RKO (cell line): ENCODE results near the gene DNAL1.
"Not testable (repeated sequence)": the region's sequence is repeated elsewhere in the genome, so short reads cannot be mapped to it uniquely, and the experiment has no call there.

Experiments
- DNase-seq: peaks from one replicate; pipeline ENCODE4 v3.0.0-alpha.2; 2016; ENCODE audit warnings: low spot score

The DNAL1 gene

DNA sequence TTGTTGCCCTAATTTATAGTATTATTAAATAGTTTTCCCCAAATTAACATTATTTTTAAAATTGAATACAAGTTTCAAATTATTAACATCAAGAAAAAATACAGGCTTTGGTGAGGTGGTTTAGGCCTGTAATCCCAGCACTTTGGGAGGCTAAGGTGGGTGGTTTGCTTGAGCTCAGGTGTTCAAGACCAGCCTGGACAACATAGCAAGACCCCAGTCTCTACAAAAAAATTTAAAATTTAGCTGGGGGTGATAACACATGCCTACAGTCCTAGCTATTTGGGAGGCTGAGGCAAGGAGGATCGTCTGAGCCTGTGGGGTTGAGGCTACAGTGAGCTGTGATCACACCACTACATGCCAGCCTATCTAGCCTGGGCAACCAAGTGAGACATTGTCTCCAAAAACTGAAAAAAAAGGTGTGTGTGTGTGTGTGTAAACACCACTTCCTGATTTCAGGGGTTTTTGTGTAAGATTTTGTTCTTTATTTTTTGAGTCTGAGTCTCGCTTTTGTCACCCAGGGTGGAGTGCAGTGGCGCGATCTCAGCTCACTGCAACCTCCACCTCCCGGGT lies 3.9 kb upstream of the DNAL1 start:
- DNase-seq: no peak

- DNase-seq: no peak
Measured at GRCh38 chr14:73645248-73645610, 443 bp downstream of the DNAL1 start.

- no peak for DNase-seq
Measured at GRCh38 chr14:73651005-73651404, 6.2 kb downstream of the DNAL1 start.

GRCh38 chr14:73655851-73656250 lies 11.1 kb downstream of the DNAL1 start:
- no peak for DNase-seq

GRCh38 chr14:73659202-73659601 lies 14.4 kb downstream of the DNAL1 start:
- not testable (repeated sequence) for DNase-seq

- no peak for DNase-seq
Measured at GRCh38 chr14:73660511-73660910, 15.7 kb downstream of the DNAL1 start.

DNA sequence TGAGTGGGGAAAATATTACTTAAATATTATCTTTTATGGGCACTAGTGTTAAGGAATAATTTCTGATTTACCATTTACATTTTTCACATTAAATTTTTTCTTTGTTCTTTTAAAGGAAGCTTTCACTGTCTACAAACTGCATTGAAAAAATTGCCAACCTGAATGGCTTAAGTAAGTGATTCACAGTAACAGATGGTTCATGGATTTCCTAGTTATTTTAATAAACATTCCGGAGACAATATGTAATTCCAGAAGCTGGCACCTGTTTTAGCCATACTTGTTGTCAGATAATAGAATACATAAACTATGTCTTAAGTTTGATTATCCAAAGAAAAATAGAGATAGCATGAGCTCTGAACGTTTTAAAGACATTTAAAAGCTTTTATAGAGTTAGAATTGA lies 17.1 kb downstream of the DNAL1 start:
- no peak for DNase-seq

DNA sequence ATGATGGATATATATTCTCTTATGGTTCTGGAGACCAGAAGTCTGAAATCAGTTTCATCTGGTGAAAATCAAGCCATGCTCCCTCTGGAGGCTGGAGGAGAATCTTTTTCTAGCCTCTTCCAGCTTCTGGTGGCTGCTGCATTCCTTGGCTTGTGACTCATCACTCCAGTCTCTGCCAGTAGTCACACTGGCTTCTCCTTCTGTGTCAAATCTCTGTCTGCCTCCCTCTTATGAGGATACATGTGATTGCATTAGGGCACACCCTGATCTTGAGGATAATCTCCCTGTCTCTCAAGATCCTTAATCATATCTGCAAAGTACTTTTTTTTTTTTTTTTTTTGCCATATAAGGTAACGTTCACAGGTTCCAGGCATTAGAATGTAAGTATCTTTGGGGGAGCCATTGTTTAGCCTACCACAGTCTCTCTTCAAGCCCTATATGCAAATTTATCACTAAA lies 17.7 kb downstream of the DNAL1 start:
- DNase-seq: peak; percentile 96

DNA sequence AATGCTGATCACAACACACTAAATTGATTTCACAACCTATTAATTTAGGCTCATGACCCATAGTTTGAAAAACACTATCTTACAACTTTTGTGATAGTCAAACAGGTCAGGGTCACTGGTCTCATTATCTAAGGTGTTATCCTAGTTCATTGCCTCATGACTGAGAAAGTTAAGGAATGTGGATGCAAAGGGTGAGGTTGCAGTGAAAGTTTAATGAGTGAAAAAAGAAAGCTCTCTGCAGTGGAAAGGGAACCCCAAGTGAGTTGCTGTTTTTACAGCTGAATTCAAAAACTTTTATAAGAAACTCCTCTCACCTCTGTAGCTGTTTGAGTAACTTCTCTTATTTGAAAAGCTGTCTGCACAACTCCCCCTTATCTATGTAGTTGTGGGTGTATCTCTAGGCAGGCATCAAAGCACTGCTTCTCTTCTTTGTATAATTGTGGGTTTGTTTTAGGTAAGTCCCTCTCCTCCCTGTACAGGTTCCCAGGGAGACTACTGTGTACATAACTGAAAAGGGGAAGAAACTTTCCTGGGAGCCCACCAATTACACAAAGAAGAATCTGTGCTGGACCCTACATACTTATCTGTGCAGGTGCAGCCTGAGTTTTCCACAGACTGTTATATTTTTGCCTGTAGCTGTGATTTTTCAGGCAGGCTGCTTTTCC lies 18.9 kb downstream of the DNAL1 start:
- DNase-seq: no peak

- no peak for DNase-seq
Measured at GRCh38 chr14:73665130-73665529, 20.3 kb downstream of the DNAL1 start.

- DNase-seq: no peak
Measured at GRCh38 chr14:73666583-73666982, 21.8 kb downstream of the DNAL1 start.

- DNase-seq: no peak
Measured at GRCh38 chr14:73667854-73668253, 23.1 kb downstream of the DNAL1 start.

GRCh38 chr14:73674986-73675385 lies 30.2 kb downstream of the DNAL1 start:
- DNase-seq: no peak

DNA sequence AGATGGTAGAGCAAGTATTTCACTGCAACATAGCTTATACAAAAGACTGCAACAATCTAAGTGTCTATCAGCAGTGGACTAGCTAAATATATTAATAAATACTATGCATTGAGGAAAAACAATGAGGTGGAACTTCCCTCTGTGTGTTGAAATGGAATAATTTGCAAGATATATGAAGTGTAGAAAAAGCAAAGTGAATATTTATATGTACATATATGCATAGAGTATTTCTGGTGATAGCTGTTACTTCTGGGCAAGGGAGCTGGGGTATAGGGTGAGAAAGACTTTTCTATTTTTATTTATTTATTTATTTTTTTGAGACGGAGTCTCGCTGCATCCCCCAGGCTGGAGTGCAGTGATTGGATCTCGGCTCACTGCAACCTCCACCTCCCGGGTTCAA lies 33.9 kb downstream of the DNAL1 start:
- no peak for DNase-seq

DNA sequence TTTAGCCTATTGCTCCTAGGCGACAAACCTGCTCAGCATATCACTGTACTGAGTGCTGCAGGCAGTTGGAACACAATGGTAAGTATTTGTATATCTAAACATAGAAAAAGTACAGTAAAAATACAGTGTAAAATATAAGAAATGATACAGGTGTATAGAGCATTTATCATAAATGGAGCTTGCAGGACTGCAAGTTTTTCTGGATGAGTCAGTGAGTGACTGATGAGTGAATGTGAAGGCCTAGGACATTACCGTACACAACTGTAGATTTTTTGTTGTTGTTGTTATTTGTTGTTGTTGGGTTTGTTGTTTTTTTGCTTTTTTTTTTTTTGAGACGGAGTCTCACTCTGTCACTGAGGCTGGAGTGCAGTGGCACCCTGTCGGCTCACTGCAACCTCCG lies 36.0 kb downstream of the DNAL1 start:
- peak; percentile 15 for DNase-seq

GRCh38 chr14:73684627-73685026 lies 39.8 kb downstream of the DNAL1 start:
- no peak for DNase-seq

- no peak for DNase-seq
Measured at GRCh38 chr14:73685328-73685727, 40.5 kb downstream of the DNAL1 start.

GRCh38 chr14:73686901-73687300 lies 42.1 kb downstream of the DNAL1 start:
- DNase-seq: no peak

DNA sequence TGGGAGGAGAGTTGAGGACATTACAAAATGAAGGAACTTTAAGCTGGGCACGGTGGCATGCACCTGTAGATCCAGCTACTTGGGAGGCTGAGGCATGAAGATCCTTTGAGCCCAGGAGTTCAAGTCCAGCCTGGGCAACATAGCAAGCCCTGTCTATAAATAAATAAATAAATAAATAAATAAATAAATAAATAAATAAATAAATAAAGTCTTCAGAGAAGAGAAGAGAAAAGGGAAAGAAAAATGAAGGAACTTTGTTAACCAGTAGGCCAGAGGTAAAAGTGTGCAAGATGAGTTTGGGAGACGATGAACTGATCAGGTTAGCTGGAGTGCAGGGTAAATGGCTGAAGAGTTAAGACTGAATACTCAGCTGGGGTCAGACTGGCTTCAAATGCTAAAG lies 49.3 kb downstream of the DNAL1 start:
- no peak for DNase-seq

DNA sequence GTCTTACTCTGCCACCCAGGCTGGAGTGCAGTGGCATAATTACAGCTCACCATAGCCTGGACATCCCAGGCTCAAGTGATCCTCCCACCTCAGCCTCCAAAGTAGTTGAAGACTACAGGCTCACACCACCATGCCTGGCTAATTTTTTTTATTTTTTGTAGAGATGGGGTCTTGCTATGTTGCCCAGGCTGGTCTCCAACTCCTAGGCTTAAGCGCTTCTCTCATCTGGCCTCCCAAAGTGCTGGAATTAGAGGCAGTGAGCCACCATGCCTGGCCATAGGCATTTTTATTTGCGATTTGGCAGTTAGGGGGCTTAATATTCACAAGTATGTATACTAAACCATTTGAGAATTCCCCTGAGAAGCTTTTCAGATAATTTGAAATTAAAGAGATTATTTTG lies 50.3 kb downstream of the DNAL1 start:
- no peak for DNase-seq

DNA sequence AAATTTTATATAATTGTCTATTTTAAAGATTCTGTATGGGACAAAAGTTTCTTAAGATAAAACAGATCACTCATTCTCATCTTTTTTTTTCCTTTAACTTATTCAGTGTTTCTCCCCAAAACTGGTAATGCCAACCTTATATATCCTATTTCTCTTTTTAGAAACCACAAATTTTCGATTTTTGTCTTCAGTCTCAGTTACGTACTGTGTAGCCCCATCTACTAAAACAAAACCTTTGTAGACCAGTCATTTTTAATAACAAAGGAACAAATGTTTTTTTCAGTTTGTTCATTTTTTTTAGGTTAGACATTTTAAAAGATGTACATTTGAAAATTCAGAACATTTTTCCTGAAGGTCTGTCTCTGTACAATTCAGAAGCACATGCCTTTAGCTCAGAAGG lies 51.2 kb downstream of the DNAL1 start:
- no peak for DNase-seq

- peak; percentile 86 for DNase-seq
Measured at GRCh38 chr14:73696466-73697400, 51.9 kb downstream of the DNAL1 start.

- no peak for DNase-seq
Measured at GRCh38 chr14:73700325-73700724, 55.5 kb downstream of the DNAL1 start.
